ENCODE results near the gene ELK4. TPM values are rescaled to one million over a fixed set of nuclear protein-coding genes. Genes with fewer than 3 reads are reported as not detected.

The ELK4 gene
- polyA plus RNA-seq, 1 of the 3 experiments (the other 2 are of a cell fraction): 2.6 TPM

DNA sequence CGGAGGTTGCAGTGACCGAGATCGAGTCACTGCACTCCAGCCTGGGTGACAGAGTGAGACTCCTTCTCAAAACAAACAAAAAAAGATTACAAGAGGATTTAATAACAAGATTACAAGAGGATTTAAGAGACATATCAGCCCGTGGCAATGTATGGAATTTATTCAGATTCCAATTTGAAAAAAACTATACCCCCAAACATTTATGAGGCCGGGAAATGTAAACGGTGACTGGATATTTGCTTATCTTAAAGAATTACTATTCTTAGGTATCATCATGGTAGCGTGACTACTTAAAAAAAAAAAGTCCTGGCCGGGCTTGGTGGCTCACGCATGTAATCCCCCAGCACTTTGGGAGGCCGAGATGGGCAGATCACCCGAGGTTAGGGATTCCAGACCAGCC, 21.2 kb upstream of the ELK4 start:
- no peak for DNase-seq
- no peak overlapping the region for H3K27ac ChIP-seq (ENCODE audit: low read depth in 2 of 2, low read length in 1 of 2)
- ChIA-PET POLR2A (no interaction called here), CTCF (interaction anchor here (7.3 to 16.5 kb wide), 3 partner anchors 58 to 164 kb away, joined by 94 to 443 read pairs (median 367); no protein-coding TSS in a partner anchor)
- H3F3A ChIP-seq (replicated peaks; ENCODE audit: insufficient read depth): peaks cover 8% of the 10 kb centered on the region
- no peaks in the 10 kb centered on the region for H3K79me2 ChIP-seq (ENCODE audit: insufficient read depth)
- peaks cover 0 to 3% of the 10 kb centered on the region in 2 experiments for H3K36me3 ChIP-seq (replicated peaks in 1 of 2; ENCODE audit: control insufficient read depth in 1 of 2, insufficient read depth in 2 of 2, low read length in 1 of 2)
- no peak overlapping the region for H3K4me2 ChIP-seq
- WGBS (ENCODE audit: low lambda C conversion rate): 83% methylated on average over 11 of the region's 11 CpGs
- H4K20me1 ChIP-seq (ENCODE audit: insufficient read depth): no peaks in the 10 kb centered on the region
- H3K9me2 ChIP-seq: no peaks in the 10 kb centered on the region
- no peak overlapping the region for H3K9ac ChIP-seq
- no peaks in the 10 kb centered on the region for H3K9me3 ChIP-seq
- H2AFZ ChIP-seq (ENCODE audit: low read depth): no peak overlapping the region
- TF ChIP-seq, protein P1, sequence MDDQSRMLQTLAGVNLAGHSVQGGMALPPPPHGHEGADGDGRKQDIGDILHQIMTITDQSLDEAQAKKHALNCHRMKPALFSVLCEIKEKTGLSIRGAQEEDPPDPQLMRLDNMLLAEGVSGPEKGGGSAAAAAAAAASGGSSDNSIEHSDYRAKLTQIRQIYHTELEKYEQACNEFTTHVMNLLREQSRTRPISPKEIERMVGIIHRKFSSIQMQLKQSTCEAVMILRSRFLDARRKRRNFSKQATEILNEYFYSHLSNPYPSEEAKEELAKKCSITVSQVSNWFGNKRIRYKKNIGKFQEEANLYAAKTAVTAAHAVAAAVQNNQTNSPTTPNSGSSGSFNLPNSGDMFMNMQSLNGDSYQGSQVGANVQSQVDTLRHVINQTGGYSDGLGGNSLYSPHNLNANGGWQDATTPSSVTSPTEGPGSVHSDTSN (IDR thresholded peaks at IDR 0.05): no peak
- H3K4me3 ChIP-seq (ENCODE audit: low read depth in 2 of 2, low read length in 1 of 2): no peak overlapping the region
- H3K27me3 ChIP-seq (ENCODE audit: insufficient read depth): no peaks in the 10 kb centered on the region
- no peaks in the 10 kb centered on the region; a peak in 1 of 4 replicates for H3K4me1 ChIP-seq (ENCODE audit: control insufficient read depth in 1 of 2, insufficient read depth in 2 of 2, low read depth in 1 of 2, low read length in 1 of 2)

DNA sequence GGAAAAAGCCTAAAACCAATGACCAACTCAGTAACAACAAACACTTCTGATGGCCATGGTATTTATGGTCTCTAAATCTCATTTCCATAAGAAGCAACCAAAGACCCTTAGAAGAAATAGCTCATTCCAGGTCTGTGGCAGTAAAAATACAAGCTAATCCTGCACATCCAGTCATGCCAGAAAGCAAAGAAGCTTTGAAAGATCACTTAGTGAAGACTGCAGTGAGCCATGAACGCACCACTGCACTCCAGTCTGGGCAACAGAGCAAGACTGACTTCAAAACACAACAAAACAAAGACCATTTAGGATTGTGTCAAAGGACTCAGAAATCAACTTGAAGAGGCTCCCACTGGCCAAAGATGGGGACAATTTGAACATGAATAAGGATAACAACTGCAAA, 18.4 kb upstream of the ELK4 start:
- Histone ChIP-seq H4K20me1 (ENCODE audit: insufficient read depth) (no peaks in the 10 kb centered on the region), H2AFZ (ENCODE audit: low read depth) (no peak overlapping the region), H3K27me3 (ENCODE audit: insufficient read depth) (no peaks in the 10 kb centered on the region), H3K79me2 (ENCODE audit: insufficient read depth) (no peaks in the 10 kb centered on the region), H3K9ac (no peak overlapping the region), H3K4me3 (ENCODE audit: low read depth in 2 of 2, low read length in 1 of 2) (no peak overlapping the region), H3K4me2 (no peak overlapping the region), H3K36me3 (replicated peaks in 1 of 2; ENCODE audit: control insufficient read depth in 1 of 2, insufficient read depth in 2 of 2, low read length in 1 of 2) (peaks cover 0 to 3% of the 10 kb centered on the region in 2 experiments), H3K27ac (ENCODE audit: low read depth in 2 of 2, low read length in 1 of 2) (no peak overlapping the region), H3K9me3 (no peaks in the 10 kb centered on the region), H3K9me2 (no peaks in the 10 kb centered on the region), H3K4me1 (ENCODE audit: control insufficient read depth in 1 of 2, insufficient read depth in 2 of 2, low read depth in 1 of 2, low read length in 1 of 2) (no peaks in the 10 kb centered on the region; a peak in 1 of 4 replicates), H3F3A (replicated peaks; ENCODE audit: insufficient read depth) (peaks cover under 1% of the 10 kb centered on the region)
- DNase-seq: no peak
- TF ChIP-seq RXRA (IDR thresholded peaks at IDR 0.05; ENCODE audit: borderline replicate concordance, low read depth) (no peak), TAF1 (IDR thresholded peaks at IDR 0.05; ENCODE audit: borderline replicate concordance, low read depth, low read length) (no peak), FOXJ3 (CRISPR knock-in tag; IDR thresholded peaks at IDR 0.05) (no peak)
- ChIA-PET CTCF (interaction anchor here (0.7 to 2.2 kb wide), 6 partner anchors 8 to 122 kb away, joined by 3 to 16 read pairs (median 6); no protein-coding TSS in a partner anchor), POLR2A (no interaction called here)
- 88% methylated on average over 1 of the region's 1 CpG for WGBS (ENCODE audit: low lambda C conversion rate)

DNA sequence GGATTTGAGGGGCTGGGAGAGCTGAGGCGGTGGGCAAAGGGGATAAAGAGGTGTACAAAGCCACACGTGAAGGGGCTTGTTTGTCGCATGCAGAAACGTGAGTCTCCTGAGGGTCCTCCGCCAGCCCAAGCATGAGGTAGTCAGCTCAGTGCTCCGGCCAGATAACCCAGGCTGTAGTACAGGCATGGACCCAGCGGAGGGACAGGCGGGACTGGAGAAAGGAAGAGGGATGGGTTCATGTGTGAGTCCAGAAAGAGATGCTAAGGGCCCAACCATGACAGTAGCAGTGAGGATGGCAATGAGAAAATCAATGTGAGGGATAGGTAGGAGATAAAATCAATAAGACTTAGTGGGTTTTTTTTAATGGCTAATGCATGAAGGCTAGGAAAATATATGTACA, 13.7 kb upstream of the ELK4 start:
- 95% methylated on average over 8 of the region's 8 CpGs for WGBS (ENCODE audit: low lambda C conversion rate)
- no peaks in the 10 kb centered on the region for H4K20me1 ChIP-seq (ENCODE audit: insufficient read depth)
- TF ChIP-seq FOXM1 (IDR thresholded peaks at IDR 0.05; ENCODE audit: low read depth): no peak
- TF ChIP-seq, protein P2, sequence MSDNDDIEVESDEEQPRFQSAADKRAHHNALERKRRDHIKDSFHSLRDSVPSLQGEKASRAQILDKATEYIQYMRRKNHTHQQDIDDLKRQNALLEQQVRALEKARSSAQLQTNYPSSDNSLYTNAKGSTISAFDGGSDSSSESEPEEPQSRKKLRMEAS (IDR thresholded peaks at IDR 0.05; ENCODE audit: low read depth): no peak
- TF ChIP-seq, protein P3, sequence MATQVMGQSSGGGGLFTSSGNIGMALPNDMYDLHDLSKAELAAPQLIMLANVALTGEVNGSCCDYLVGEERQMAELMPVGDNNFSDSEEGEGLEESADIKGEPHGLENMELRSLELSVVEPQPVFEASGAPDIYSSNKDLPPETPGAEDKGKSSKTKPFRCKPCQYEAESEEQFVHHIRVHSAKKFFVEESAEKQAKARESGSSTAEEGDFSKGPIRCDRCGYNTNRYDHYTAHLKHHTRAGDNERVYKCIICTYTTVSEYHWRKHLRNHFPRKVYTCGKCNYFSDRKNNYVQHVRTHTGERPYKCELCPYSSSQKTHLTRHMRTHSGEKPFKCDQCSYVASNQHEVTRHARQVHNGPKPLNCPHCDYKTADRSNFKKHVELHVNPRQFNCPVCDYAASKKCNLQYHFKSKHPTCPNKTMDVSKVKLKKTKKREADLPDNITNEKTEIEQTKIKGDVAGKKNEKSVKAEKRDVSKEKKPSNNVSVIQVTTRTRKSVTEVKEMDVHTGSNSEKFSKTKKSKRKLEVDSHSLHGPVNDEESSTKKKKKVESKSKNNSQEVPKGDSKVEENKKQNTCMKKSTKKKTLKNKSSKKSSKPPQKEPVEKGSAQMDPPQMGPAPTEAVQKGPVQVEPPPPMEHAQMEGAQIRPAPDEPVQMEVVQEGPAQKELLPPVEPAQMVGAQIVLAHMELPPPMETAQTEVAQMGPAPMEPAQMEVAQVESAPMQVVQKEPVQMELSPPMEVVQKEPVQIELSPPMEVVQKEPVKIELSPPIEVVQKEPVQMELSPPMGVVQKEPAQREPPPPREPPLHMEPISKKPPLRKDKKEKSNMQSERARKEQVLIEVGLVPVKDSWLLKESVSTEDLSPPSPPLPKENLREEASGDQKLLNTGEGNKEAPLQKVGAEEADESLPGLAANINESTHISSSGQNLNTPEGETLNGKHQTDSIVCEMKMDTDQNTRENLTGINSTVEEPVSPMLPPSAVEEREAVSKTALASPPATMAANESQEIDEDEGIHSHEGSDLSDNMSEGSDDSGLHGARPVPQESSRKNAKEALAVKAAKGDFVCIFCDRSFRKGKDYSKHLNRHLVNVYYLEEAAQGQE (IDR thresholded peaks at IDR 0.05; ENCODE audit: low read depth, low read length): no peak
- no peak for TF ChIP-seq ELF1 (IDR thresholded peaks at IDR 0.05)
- TF ChIP-seq NFIC (IDR thresholded peaks at IDR 0.05; ENCODE audit: borderline replicate concordance): no peak
- TF ChIP-seq EP300 (IDR thresholded peaks at IDR 0.05; ENCODE audit: borderline replicate concordance in 1 of 2, low read depth in 1 of 2, low read length in 1 of 2): no peak
- no peak for TF ChIP-seq TCF12 (IDR thresholded peaks at IDR 0.05)
- TF ChIP-seq FOXJ3 (CRISPR knock-in tag; IDR thresholded peaks at IDR 0.05): no peak
- no peak for TF ChIP-seq YY1 (IDR thresholded peaks at IDR 0.05; ENCODE audit: low read depth)
- no peak for TF ChIP-seq TEAD4 (IDR thresholded peaks at IDR 0.05; ENCODE audit: borderline replicate concordance, insufficient read depth)
- no peak for TF ChIP-seq JUND (IDR thresholded peaks at IDR 0.05)
- no peak for TF ChIP-seq CHD2 (IDR thresholded peaks at IDR 0.05; ENCODE audit: low read length, partially characterized antibody)
- no peak for TF ChIP-seq NRF1 (IDR thresholded peaks at IDR 0.05; ENCODE audit: low read depth, low read length)
- TF ChIP-seq, protein P4, sequence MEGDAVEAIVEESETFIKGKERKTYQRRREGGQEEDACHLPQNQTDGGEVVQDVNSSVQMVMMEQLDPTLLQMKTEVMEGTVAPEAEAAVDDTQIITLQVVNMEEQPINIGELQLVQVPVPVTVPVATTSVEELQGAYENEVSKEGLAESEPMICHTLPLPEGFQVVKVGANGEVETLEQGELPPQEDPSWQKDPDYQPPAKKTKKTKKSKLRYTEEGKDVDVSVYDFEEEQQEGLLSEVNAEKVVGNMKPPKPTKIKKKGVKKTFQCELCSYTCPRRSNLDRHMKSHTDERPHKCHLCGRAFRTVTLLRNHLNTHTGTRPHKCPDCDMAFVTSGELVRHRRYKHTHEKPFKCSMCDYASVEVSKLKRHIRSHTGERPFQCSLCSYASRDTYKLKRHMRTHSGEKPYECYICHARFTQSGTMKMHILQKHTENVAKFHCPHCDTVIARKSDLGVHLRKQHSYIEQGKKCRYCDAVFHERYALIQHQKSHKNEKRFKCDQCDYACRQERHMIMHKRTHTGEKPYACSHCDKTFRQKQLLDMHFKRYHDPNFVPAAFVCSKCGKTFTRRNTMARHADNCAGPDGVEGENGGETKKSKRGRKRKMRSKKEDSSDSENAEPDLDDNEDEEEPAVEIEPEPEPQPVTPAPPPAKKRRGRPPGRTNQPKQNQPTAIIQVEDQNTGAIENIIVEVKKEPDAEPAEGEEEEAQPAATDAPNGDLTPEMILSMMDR (IDR thresholded peaks at IDR 0.05): no peak

More for the DNA sequence above, 13.7 kb upstream of the ELK4 start:
- Histone ChIP-seq H3K9me2 (no peaks in the 10 kb centered on the region), H3K9me3 (no peaks in the 10 kb centered on the region), H3K27me3 (ENCODE audit: insufficient read depth) (no peaks in the 10 kb centered on the region), H3K36me3 (replicated peaks in 1 of 2; ENCODE audit: control insufficient read depth in 1 of 2, insufficient read depth in 2 of 2, low read length in 1 of 2) (no peaks in the 10 kb centered on the region), H3K4me3 (ENCODE audit: low read depth in 2 of 2, low read length in 1 of 2) (no peak overlapping the region), H3K4me2 (no peak overlapping the region), H3K4me1 (ENCODE audit: control insufficient read depth in 1 of 2, insufficient read depth in 2 of 2, low read depth in 1 of 2, low read length in 1 of 2) (no peaks in the 10 kb centered on the region; a peak in 1 of 4 replicates), H3K9ac (no peak overlapping the region), H2AFZ (ENCODE audit: low read depth) (no peak overlapping the region), H3K79me2 (ENCODE audit: insufficient read depth) (no peaks in the 10 kb centered on the region), H3K27ac (ENCODE audit: low read depth in 2 of 2, low read length in 1 of 2) (no peak overlapping the region), H3F3A (replicated peaks; ENCODE audit: insufficient read depth) (no peaks in the 10 kb centered on the region)
- no peak for DNase-seq
- ChIA-PET CTCF (interaction anchor here (1.1 to 2.9 kb wide), 4 partner anchors 10 to 372 kb away, joined by 3 to 34 read pairs (median 4); no protein-coding TSS in a partner anchor), POLR2A (interaction anchor here (0.7 kb wide), 1 partner anchor 92 kb away, joined by 4 read pairs; no protein-coding TSS in a partner anchor)

Data from SK-N-SH (cell line).